Tibial nerve (tissue), 3 donors: ENCODE data around the gene RNF222.

Experiments
- CTCF ChIP-seq, 5 experiments: fragments of 200-600 bp in 3 of 5; fragments of 450-650 bp in 2 of 5; sonication (generic) in 3 of 5; IDR thresholded peaks; one replicate each; pipeline ENCODE4 v1.5.1; 2016 to 2019; ENCODE audit warnings: antibody characterized with exemption in 5 of 5, mild to moderate bottlenecking in 3 of 5, moderate library complexity in 2 of 5
- POLR2A ChIP-seq, 2 donors: fragments of 450-650 bp; IDR thresholded peaks; one replicate each; pipeline ENCODE4 v1.6.1; 2017; ENCODE audit warnings: antibody characterized with exemption in 2 of 2, mild to moderate bottlenecking in 2 of 2, moderate library complexity in 2 of 2

- TF ChIP-seq POLR2A (IDR thresholded peaks at IDR 0.05) (no peak), CTCF (IDR thresholded peaks at IDR 0.05) (no peak)
Observed at GRCh38 chr17:8380049-8380448, 17.6 kb downstream of the RNF222 start.
